Loucy (cell line): ENCODE measurements around the gene ADAM11.
A peak's percentile ranks its signal among the peaks of the same experiment; 100 is the strongest.

ENCODE experiments used
- H2AFZ ChIP-seq: fragments of 200-600 bp; sonication (generic); 2 replicates; pipeline ENCODE4 v1.6.0; 2016; ENCODE audit warnings: antibody characterized with exemption, mild to moderate bottlenecking, low read length, moderate library complexity
- H3F3A ChIP-seq: fragments of 200-600 bp; 2 replicates; pipeline ENCODE4 v1.6.0; 2016; ENCODE audit warnings: antibody characterized with exemption, low read depth, mild to moderate bottlenecking
- H3K27me3 ChIP-seq: fragments of 200-600 bp; sonication (generic); 2 replicates; pipeline ENCODE4 v1.6.1; 2014; ENCODE audit warnings: low read length, mild to moderate bottlenecking; ENCODE audit not compliant: insufficient read depth, poor library complexity, severe bottlenecking
- H3K36me3 ChIP-seq: fragments of 200-600 bp; sonication (generic); 2 replicates; pipeline ENCODE4 v1.6.1; 2016; ENCODE audit warnings: low read length; ENCODE audit not compliant: insufficient read depth
- H3K4me1 ChIP-seq: fragments of 200-600 bp; sonication (generic); 2 replicates; pipeline ENCODE4 v1.5.1; 2014; ENCODE audit warnings: low read length, mild to moderate bottlenecking; ENCODE audit not compliant: insufficient read depth, poor library complexity, severe bottlenecking
- H3K4me2 ChIP-seq: fragments of 200-600 bp; sonication (generic); 2 replicates; pipeline ENCODE4 v1.6.0; 2014; ENCODE audit warnings: antibody characterized with exemption, low read length, low read depth, mild to moderate bottlenecking; ENCODE audit not compliant: poor library complexity, severe bottlenecking
- H3K4me3 ChIP-seq: fragments of 200-600 bp; sonication (generic); 2 replicates; pipeline ENCODE4 v1.5.1; 2014; ENCODE audit warnings: low read length, mild to moderate bottlenecking, mixed read lengths; ENCODE audit not compliant: poor library complexity, severe bottlenecking
- H3K79me2 ChIP-seq: fragments of 200-600 bp; sonication (generic); 2 replicates; pipeline ENCODE4 v1.6.1; 2014; ENCODE audit warnings: low read length; ENCODE audit not compliant: insufficient read depth
- H3K9ac ChIP-seq: fragments of 200-600 bp; sonication (generic); 2 replicates; pipeline ENCODE4 v1.6.0; 2014; ENCODE audit warnings: mild to moderate bottlenecking, low read depth, low read length, moderate library complexity; ENCODE audit not compliant: poor library complexity, severe bottlenecking
- H3K9me2 ChIP-seq: fragments of 200-600 bp; sonication (generic); replicated peaks from 2 replicates; pipeline ENCODE4 v1.6.1; 2016; ENCODE audit warnings: low read depth, low read length, mixed read lengths
- H3K9me3 ChIP-seq: fragments of 200-600 bp; sonication (generic); 2 replicates; pipeline ENCODE4 v1.6.1; 2014; ENCODE audit warnings: mild to moderate bottlenecking, antibody characterized with exemption, low read length, low read depth; ENCODE audit not compliant: insufficient read depth
- H4K20me1 ChIP-seq: fragments of 200-600 bp; sonication (generic); 2 replicates; pipeline ENCODE4 v1.6.0; 2014; ENCODE audit warnings: antibody characterized with exemption, low read length, mild to moderate bottlenecking; ENCODE audit not compliant: insufficient read depth, poor library complexity, severe bottlenecking
- EZH2phosphoT487 ChIP-seq: fragments of 200-600 bp; IDR thresholded peaks from 2 replicates; pipeline ENCODE4 v1.6.1; 2018; ENCODE audit warnings: antibody characterized with exemption, mild to moderate bottlenecking, moderate library complexity, borderline replicate concordance
- TF ChIP-seq, protein P1 (sequence below): fragments of 200-600 bp; sonication (generic); conservative IDR thresholded peaks from 2 replicates; pipeline ENCODE4 v1.5.1; 2014; ENCODE audit warnings: mild to moderate bottlenecking, antibody characterized with exemption, low read length

The ADAM11 gene

DNA sequence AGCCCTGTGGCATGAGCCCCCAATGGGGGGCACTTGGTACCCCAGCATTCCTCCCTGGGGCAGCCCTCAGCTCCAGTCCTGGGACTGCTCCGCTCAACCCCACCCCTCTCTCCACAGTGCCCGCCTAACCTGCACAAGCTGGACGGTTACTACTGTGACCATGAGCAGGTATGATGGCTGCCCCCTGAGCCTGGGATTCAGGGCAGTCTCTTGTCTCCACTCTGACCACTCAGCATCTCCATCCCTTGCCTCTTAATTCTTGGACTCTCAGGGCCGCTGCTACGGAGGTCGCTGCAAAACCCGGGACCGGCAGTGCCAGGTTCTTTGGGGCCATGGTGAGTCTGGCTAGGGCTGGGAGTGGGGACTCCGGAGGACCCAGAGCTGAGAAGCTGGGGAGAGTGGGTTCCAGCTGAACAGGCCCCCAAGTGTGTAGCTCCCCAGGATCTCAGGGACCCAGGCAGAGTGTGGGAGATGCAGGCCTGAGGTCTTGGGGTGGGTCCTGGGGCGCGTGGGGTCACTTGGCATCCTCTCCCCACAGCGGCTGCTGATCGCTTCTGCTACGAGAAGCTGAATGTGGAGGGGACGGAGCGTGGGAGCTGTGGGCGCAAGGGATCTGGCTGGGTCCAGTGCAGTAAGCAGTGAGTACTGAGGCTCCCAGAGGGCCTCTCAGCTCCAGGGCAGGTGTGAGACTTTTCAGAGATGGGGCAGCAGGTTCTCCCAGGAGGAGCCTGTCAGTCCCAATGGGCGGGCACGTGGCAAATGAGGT, 18.0 kb downstream of the ADAM11 start:
- H3K4me3 ChIP-seq = no peak overlapping the region
- no peak overlapping the region for H3K9ac ChIP-seq
- no peaks in the 10 kb centered on the region for H3K27me3 ChIP-seq
- peak overlapping the region; percentile 98 for H3K4me2 ChIP-seq
- no peak overlapping the region for H2AFZ ChIP-seq
- peaks cover 6% of the 10 kb centered on the region for H3K4me1 ChIP-seq
- no peaks in the 10 kb centered on the region for H3K9me3 ChIP-seq
- H3K36me3 ChIP-seq = no peaks in the 10 kb centered on the region
- no peak for TF ChIP-seq EZH2phosphoT487
- TF ChIP-seq, protein P1, sequence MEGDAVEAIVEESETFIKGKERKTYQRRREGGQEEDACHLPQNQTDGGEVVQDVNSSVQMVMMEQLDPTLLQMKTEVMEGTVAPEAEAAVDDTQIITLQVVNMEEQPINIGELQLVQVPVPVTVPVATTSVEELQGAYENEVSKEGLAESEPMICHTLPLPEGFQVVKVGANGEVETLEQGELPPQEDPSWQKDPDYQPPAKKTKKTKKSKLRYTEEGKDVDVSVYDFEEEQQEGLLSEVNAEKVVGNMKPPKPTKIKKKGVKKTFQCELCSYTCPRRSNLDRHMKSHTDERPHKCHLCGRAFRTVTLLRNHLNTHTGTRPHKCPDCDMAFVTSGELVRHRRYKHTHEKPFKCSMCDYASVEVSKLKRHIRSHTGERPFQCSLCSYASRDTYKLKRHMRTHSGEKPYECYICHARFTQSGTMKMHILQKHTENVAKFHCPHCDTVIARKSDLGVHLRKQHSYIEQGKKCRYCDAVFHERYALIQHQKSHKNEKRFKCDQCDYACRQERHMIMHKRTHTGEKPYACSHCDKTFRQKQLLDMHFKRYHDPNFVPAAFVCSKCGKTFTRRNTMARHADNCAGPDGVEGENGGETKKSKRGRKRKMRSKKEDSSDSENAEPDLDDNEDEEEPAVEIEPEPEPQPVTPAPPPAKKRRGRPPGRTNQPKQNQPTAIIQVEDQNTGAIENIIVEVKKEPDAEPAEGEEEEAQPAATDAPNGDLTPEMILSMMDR = no peak
- no peaks in the 10 kb centered on the region for H4K20me1 ChIP-seq
- H3K9me2 ChIP-seq = no peaks in the 10 kb centered on the region
- H3K79me2 ChIP-seq = no peaks in the 10 kb centered on the region
- H3F3A ChIP-seq = no peaks in the 10 kb centered on the region

DNA sequence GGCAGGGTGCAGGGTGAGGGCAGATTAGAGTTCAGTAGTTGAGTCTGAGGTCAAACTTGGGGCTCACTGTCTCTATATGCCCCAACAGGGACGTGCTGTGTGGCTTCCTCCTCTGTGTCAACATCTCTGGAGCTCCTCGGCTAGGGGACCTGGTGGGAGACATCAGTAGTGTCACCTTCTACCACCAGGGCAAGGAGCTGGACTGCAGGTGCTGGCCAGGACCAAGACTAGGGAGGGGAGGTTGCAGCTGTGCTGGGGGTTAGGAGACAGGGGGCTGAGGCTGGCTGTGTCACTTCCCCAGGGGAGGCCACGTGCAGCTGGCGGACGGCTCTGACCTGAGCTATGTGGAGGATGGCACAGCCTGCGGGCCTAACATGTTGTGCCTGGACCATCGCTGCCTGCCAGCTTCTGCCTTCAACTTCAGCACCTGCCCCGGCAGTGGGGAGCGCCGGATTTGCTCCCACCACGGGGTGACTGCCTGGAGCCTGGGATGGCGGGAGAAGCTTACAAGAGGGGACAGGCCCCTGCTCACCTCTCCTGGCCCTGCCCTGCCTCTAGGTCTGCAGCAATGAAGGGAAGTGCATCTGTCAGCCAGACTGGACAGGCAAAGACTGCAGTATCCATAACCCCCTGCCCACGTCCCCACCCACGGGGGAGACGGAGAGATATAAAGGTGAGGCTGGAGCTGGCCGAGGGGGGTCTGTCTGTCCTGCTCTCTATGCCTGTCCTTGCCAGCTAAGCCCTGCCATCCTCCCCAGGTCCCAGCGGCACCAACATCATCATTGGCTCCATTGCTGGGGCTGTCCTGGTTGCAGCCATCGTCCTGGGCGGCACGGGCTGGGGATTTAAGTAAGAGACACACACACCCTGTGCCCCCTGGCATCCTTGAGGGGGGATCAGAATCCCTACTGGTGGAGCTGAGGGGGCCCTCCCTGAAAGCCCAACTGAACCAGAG, 18.9 kb downstream of the ADAM11 start:
- H3K4me1 ChIP-seq = peaks cover 6% of the 10 kb centered on the region
- H3K9me2 ChIP-seq = no peaks in the 10 kb centered on the region
- no peaks in the 10 kb centered on the region for H4K20me1 ChIP-seq
- no peaks in the 10 kb centered on the region for H3K36me3 ChIP-seq
- no peak overlapping the region for H2AFZ ChIP-seq
- H3K27me3 ChIP-seq = no peaks in the 10 kb centered on the region
- no peaks in the 10 kb centered on the region for H3K9me3 ChIP-seq
- H3K79me2 ChIP-seq = no peaks in the 10 kb centered on the region
- H3K4me3 ChIP-seq = no peak overlapping the region
- no peaks in the 10 kb centered on the region for H3F3A ChIP-seq
- H3K9ac ChIP-seq = no peak overlapping the region
- no peak overlapping the region for H3K4me2 ChIP-seq
- no peak for TF ChIP-seq EZH2phosphoT487
- TF ChIP-seq, protein P1 = no peak

DNA sequence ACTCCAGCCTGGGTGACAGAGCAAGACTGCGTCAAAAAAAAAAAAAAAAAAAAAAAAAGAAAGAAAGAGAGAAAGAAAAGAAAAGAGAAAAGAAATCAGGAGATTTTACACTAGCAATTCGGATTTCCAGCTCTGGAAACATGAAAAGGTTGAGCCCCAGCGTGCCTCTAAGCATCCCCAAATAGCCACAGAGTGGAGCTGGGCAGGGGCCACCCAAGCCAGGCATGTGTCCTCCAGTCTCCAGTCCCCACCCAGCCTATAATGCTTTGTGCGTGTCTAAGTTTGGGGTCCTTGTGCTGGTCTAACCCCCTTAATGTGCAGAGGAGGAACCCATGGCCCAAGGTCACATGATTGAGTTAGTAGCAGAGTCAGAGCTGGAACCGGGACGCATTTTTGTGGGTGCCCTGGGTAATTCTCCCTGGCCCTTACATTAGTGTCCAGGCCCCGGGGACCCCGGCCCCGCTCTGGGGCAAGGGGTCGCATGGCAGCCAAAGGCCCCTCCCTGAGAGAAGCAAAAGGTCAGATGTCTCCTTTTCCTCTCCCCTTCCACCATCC, 19.9 kb downstream of the ADAM11 start:
- H3K27me3 ChIP-seq = no peaks in the 10 kb centered on the region
- no peaks in the 10 kb centered on the region for H3K9me3 ChIP-seq
- peaks cover 6% of the 10 kb centered on the region for H3K4me1 ChIP-seq
- H3K36me3 ChIP-seq = no peaks in the 10 kb centered on the region
- TF ChIP-seq EZH2phosphoT487 = no peak
- TF ChIP-seq, protein P1 = no peak
- peak overlapping the region; percentile 84; the same call in 1 of the 2 replicates for H2AFZ ChIP-seq
- peak overlapping the region; percentile 57 for H3K4me2 ChIP-seq
- no peaks in the 10 kb centered on the region for H4K20me1 ChIP-seq
- H3K9me2 ChIP-seq = no peaks in the 10 kb centered on the region
- H3F3A ChIP-seq = no peaks in the 10 kb centered on the region
- no peak overlapping the region for H3K9ac ChIP-seq
- peak overlapping the region; percentile 58 for H3K4me3 ChIP-seq
- no peaks in the 10 kb centered on the region for H3K79me2 ChIP-seq
